ENCODE results near the gene ITGB8.

The ITGB8 gene

GRCh38 chr7:20338285-20338684, 7.6 kb downstream of the ITGB8 start:
- TF ChIP-seq, protein P1, sequence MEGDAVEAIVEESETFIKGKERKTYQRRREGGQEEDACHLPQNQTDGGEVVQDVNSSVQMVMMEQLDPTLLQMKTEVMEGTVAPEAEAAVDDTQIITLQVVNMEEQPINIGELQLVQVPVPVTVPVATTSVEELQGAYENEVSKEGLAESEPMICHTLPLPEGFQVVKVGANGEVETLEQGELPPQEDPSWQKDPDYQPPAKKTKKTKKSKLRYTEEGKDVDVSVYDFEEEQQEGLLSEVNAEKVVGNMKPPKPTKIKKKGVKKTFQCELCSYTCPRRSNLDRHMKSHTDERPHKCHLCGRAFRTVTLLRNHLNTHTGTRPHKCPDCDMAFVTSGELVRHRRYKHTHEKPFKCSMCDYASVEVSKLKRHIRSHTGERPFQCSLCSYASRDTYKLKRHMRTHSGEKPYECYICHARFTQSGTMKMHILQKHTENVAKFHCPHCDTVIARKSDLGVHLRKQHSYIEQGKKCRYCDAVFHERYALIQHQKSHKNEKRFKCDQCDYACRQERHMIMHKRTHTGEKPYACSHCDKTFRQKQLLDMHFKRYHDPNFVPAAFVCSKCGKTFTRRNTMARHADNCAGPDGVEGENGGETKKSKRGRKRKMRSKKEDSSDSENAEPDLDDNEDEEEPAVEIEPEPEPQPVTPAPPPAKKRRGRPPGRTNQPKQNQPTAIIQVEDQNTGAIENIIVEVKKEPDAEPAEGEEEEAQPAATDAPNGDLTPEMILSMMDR (IDR thresholded peaks at IDR 0.05; ENCODE audit: control extremely low read depth, extremely low read depth, low read depth, missing control alignments) = no peak
- no peak for DNase-seq (ENCODE audit: extremely low spot score)
- ChIA-PET POLR2A (no interaction called here), CTCF (interaction anchor here (1.2 kb wide), 1 partner anchor 103 kb away, joined by 3 read pairs; no protein-coding TSS in a partner anchor)

DNA sequence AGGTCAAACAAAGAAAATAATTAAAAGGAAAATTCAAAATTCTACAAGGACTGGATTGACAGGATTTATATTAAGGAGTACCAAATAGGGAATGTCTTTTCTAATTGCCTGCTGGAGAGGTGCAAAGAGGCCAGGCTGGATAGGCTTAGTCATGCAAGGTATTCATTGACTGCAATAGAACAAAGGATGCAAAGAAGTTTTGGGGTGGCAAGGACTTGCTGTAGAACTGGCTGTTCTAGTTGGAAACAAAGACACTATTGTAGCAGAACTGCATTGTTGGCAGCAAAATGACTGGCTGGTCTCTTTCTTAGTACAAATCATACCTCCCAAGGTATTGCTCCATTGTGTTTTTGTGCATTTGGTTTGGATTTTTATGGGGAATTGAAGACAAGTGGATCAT, 10.1 kb downstream of the ITGB8 start:
- no peak for DNase-seq (ENCODE audit: extremely low spot score)
- CTCF ChIA-PET = interaction anchor here (0.7 kb wide), 1 partner anchor 11 kb away, joined by 3 read pairs; no protein-coding TSS in a partner anchor
- POLR2A ChIA-PET = no interaction called here
- TF ChIP-seq, protein P1 (IDR thresholded peaks at IDR 0.05; ENCODE audit: control extremely low read depth, extremely low read depth, low read depth, missing control alignments) = no peak

DNA sequence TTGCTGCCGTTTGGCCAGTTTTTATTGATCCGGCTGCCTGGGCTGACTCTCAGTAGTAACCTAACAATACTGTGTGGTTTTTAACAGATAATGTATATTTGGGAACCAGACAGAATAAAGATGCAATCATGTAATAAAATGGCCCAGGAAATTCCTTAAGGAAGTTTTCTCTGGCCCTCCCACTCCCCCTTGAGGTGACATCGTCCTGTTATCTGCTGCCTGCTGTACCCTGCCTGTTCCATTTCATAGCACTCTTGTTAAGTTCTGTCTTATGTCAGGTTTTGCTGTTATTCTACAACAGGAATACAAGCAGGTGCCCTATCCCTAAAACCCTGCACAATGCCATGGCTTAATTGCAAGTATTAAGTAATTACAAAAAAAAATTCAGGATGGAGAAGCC, 12.5 kb downstream of the ITGB8 start:
- TF ChIP-seq, protein P1 (IDR thresholded peaks at IDR 0.05; ENCODE audit: control extremely low read depth, extremely low read depth, low read depth, missing control alignments) = no peak
- CTCF ChIA-PET = interaction anchor here (1.0 to 1.9 kb wide), 7 partner anchors 9 to 634 kb away, joined by 3 to 4 read pairs (median 3); partner anchors contain the start of gene POLR1F
- DNase-seq (ENCODE audit: extremely low spot score) = no peak
- POLR2A ChIA-PET = no interaction called here

DNA sequence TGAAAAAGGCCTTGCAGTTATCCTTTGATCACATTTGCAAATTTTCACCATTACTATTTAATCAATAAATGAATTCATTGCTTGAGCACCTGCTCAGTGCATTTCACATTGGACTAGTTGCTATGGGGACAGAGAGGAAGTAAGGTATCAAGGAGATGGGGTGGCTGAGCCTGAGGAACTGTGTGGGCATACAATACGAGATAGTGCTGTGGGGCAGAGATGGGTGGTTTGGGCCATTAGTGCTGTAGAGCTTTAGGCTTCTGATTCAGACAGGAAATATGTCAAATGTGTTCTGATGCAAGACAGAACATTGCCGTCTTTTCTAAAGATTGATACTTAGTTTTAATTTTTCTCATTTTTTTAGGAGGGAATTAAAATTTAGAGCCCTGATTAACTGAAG, 13.2 kb downstream of the ITGB8 start:
- ChIA-PET POLR2A (no interaction called here), CTCF (interaction anchor here (1.2 to 1.8 kb wide), 4 partner anchors 9 to 255 kb away, joined by 4 read pairs; partner anchors contain the start of gene ITGB8)
- DNase-seq (ENCODE audit: extremely low spot score) = no peak
- TF ChIP-seq, protein P1 (IDR thresholded peaks at IDR 0.05; ENCODE audit: control extremely low read depth, extremely low read depth, low read depth, missing control alignments) = no peak

DNA sequence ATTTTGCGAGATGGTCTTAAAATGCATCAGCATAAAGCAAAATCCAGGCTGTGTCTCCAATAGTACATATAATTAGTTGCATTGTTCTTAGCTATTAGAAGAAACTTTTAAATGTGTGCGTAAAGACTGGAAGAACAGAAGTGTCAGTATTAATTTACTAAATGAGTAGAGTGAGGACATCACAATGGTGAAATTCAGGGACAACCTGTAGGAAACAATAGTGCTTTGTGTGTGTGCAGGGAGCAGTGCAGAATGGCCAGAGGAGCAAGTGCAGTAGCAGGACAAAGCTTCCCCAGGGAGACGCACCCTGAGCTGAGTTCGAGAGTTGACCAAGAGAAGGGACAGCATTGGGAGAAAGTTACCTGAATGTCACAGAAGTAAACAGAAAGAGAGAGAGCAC, 13.7 kb downstream of the ITGB8 start:
- ChIA-PET POLR2A (no interaction called here), CTCF (interaction anchor here (1.2 to 1.5 kb wide), 2 partner anchors 10 to 14 kb away, joined by 4 read pairs; partner anchors contain the start of gene ITGB8)
- no peak for DNase-seq (ENCODE audit: extremely low spot score)
- TF ChIP-seq, protein P1 (IDR thresholded peaks at IDR 0.05; ENCODE audit: control extremely low read depth, extremely low read depth, low read depth, missing control alignments) = no peak

GRCh38 chr7:20346577-20346976, 15.9 kb downstream of the ITGB8 start:
- no peak for DNase-seq (ENCODE audit: extremely low spot score)
- POLR2A ChIA-PET = no interaction called here
- CTCF ChIA-PET = no interaction called here
- TF ChIP-seq, protein P1 (IDR thresholded peaks at IDR 0.05; ENCODE audit: control extremely low read depth, extremely low read depth, low read depth, missing control alignments) = no peak
